Fibroblast of mammary gland (primary cell): Measurements from ENCODE around the gene NQO1.
A peak's percentile ranks its signal among the peaks of the same experiment; 100 is the strongest.

Source experiments
- DNase-seq: peaks from one replicate; pipeline ENCODE4 v3.0.0-alpha.2; 2010; ENCODE audit warnings: low read depth
- H3K4me3 ChIP-seq: 2 replicates; pipeline ENCODE4 v1.5.1; 2011; ENCODE audit warnings: low read depth, mild to moderate bottlenecking, low read length, moderate library complexity; ENCODE audit not compliant: control insufficient read depth
- TF ChIP-seq, protein P1 (sequence below): conservative IDR thresholded peaks from 2 replicates; pipeline ENCODE4 v1.5.1; 2011; ENCODE audit warnings: low read depth, low read length, inconsistent platforms; ENCODE audit not compliant: control insufficient read depth, insufficient read depth

The NQO1 gene

DNA sequence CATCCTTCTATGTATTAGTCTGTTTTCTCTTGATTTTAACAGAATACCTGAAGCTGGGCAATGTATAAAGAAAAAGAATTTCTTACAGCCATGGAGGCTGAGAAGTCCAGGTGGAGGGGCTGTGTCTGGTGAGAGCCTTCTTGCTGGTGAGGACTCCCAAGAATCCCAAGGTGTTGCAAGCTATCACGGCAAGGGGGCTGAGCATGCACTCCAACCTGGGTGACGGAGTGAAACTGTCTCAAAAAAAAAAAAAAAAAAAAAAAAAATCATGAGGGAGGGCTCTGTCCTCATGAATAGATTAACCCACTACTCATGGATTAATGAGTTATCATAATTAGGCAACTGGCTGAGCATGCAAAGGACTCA, 19.4 kb downstream of the NQO1 start:
- no peak for DNase-seq
- TF ChIP-seq, protein P1, sequence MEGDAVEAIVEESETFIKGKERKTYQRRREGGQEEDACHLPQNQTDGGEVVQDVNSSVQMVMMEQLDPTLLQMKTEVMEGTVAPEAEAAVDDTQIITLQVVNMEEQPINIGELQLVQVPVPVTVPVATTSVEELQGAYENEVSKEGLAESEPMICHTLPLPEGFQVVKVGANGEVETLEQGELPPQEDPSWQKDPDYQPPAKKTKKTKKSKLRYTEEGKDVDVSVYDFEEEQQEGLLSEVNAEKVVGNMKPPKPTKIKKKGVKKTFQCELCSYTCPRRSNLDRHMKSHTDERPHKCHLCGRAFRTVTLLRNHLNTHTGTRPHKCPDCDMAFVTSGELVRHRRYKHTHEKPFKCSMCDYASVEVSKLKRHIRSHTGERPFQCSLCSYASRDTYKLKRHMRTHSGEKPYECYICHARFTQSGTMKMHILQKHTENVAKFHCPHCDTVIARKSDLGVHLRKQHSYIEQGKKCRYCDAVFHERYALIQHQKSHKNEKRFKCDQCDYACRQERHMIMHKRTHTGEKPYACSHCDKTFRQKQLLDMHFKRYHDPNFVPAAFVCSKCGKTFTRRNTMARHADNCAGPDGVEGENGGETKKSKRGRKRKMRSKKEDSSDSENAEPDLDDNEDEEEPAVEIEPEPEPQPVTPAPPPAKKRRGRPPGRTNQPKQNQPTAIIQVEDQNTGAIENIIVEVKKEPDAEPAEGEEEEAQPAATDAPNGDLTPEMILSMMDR: no peak
- no peak overlapping the region for H3K4me3 ChIP-seq

DNA sequence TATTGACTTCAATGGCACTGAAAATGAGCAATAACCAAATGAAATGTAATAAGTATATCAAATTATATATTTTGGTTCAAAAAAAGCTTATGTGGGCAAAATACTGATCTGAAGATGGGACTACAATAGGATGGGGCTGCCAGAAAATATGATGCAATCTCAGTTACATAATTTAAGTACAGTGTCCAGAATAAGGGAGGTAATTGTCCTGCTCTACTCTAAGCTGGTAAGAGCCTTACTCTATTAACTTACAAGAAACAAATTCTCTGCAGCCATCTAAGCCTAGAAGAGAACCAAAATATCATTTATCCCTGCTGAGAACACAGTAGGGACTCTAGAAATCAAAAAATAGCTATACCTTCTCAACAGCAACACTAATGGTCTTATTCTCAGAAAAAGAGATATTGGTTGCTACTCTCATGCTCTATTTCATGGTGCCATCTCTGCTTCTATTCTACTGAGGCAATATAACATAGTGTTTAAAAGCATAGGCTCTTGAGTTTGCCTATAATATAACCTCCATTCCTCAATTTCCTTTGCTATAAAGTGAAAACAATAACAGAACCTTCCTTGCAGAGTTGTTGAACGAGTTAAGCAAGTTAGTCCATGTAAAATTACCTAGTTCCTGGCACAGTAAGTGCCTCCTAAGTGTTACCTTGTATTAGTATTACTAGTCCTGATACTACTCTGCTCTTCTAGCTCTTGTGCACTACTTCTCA, 19.9 kb downstream of the NQO1 start:
- no peak overlapping the region for H3K4me3 ChIP-seq
- TF ChIP-seq, protein P1: no peak

DNA sequence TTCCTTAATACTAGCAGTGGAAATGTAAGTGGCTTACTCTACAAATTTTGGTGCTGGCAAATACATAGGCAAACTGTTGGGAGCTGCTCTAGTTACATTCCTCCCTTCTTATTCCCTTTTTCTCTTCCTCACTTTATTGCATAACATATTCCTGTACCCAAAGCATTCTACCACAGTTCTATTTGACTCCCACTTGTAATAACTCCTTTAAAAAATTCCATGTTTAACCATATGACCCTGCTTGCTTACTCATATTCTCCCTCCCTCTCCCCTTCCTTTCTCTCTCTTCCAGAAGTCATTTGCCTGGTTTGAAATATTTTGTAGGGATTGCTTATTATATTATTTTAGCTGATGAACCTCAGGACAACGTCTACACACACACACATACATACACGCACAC, 22.7 kb downstream of the NQO1 start:
- DNase-seq: peak; percentile 44
- TF ChIP-seq, protein P1: no peak
- no peak overlapping the region for H3K4me3 ChIP-seq

More for the DNA sequence above, 19.9 kb downstream of the NQO1 start:
- peak; percentile 33 for DNase-seq

DNA sequence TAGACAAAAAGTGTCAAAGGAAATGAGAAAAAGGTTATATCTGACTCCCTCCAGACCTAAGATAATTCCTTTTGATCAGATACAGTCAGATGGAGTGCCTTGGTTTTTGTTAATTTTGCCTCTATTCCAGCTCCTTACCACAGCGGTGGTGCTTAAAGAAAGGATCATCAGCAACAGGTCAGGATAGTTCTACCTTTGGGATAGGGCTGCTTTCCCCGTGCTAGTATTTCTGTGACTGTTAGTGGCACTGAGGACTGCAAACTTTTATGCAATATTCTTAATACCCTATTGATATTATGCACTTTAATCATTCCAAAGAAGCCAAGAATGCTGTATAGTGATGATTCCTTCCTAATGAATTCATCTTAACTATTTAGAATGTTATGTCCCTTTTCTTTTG, 24.5 kb downstream of the NQO1 start:
- TF ChIP-seq, protein P1: no peak
- DNase-seq: no peak
- no peak overlapping the region for H3K4me3 ChIP-seq

DNA sequence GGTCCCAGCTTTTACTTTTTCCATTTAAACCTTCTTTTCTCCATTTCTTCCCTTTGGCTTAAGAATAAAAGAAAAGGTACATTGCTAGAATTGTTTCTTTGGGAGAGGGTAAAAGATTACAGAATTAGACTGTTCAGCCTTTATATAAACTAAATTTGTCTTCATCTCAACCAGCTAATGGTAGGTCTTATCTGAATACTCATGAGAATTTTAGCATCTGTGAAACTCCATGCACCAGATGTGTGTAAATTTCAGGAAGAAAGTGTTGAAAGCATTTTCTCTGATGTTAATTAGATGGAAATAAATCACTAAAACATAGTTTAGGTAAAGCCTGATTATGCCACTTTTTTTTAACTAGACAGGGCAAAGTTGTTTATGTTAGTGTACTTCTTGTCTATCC, 24.9 kb downstream of the NQO1 start:
- TF ChIP-seq, protein P1: no peak
- no peak for DNase-seq

DNA sequence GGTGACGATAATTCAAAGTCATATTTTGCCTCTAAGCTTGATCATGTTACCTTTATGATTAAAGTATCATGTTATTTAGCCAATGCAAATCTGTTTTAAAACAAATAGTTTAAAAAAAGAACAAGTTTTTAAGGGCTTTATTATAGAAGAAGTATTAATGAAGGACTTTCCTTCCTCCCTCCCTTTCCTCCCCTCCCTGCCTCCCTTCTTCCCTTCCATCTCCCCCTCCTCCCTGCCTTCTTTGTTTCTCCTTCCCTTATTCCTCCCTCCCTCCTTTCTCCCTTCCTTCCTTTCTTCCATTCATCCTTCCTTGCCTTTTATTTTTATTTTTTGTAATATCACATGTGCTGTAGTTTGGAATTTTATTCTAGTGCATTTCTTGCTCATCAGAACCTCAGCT, 26.4 kb downstream of the NQO1 start:
- TF ChIP-seq, protein P1: no peak
- no peak for DNase-seq
- no peak overlapping the region for H3K4me3 ChIP-seq

More for the DNA sequence above, 24.9 kb downstream of the NQO1 start:
- H3K4me3 ChIP-seq: no peak overlapping the region

DNA sequence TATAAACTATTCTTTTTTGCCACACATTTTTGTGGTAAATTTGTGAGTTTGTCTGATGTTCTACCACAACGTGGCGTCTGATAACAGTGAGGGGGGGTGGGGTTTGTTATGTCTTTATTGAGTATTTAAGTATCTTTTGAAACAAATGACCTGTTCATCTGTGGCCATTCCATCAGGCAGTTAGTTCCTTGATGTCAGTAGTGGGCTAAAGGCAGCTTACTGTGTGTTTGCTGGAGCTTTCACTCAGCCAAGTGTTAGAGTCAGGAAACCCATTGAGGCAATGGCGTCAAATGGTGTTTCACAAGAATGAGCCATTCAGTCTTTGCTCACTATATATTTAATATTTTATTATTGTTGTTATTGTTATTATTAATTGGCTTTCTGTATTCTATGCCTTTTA, 28.0 kb downstream of the NQO1 start:
- H3K4me3 ChIP-seq: no peak overlapping the region
- TF ChIP-seq, protein P1: no peak
- no peak for DNase-seq
